ENCODE measurements around the gene SH3RF3. TPM values are rescaled to one million over a fixed set of nuclear protein-coding genes. Genes with fewer than 3 reads are reported as not detected.

Gene SH3RF3
- total and polyA plus RNA-seq, 10 of the 15 experiments (the other 5 are each of a cell fraction or from before 2014, with no cell fraction given) = 0.08 to 8.8 (median 2.3) TPM

GRCh38 chr2:109429567-109430328, 300.7 kb downstream of the SH3RF3 start:
- no peak overlapping the region for H2AFZ ChIP-seq (ENCODE audit: control insufficient read depth, low read depth, low read length)
- H3K4me2 ChIP-seq (ENCODE audit: control insufficient read depth, insufficient read depth) = no peak overlapping the region
- no peak overlapping the region for H3K27ac ChIP-seq (ENCODE audit: control insufficient read depth, insufficient read depth)
- DNase-seq (ENCODE audit: low read depth, low spot score) (no peak), ATAC-seq (no peak), FAIRE-seq (no peak)
- no peaks in the 10 kb centered on the region for H3K27me3 ChIP-seq (replicated peaks in 1 of 2; ENCODE audit: control insufficient read depth in 2 of 2, insufficient read depth in 2 of 2, low read length in 1 of 2)
- RAD21 ChIA-PET (ENCODE audit: unreplicated experiment) = no interaction called here
- WGBS (ENCODE audit: insufficient coverage, insufficient replicate concordance, low lambda C conversion rate, missing lambda C conversion rate) = 40% methylated on average over 18 of the region's 18 CpGs
- TF ChIP-seq FOXK2 (IDR thresholded peaks at IDR 0.05) = no peak
- CTCF ChIA-PET = no interaction called here
- H3K36me3 ChIP-seq (ENCODE audit: control insufficient read depth in 2 of 2, insufficient read depth in 2 of 2, low read length in 1 of 2) = no peaks in the 10 kb centered on the region
- H3K79me2 ChIP-seq (ENCODE audit: control insufficient read depth, insufficient read depth, low read length) = no peaks in the 10 kb centered on the region
- no peak overlapping the region for H3K9ac ChIP-seq (ENCODE audit: control insufficient read depth, insufficient read depth, low read length)
- no peaks in the 10 kb centered on the region for H3K4me1 ChIP-seq (ENCODE audit: control insufficient read depth, insufficient read depth, low read length)
- intact Hi-C loops (cut with micrococcal nuclease; ENCODE audit: unreplicated experiment) = no loop called here
- no peaks in the 10 kb centered on the region for H3K9me3 ChIP-seq (replicated peaks; ENCODE audit: control insufficient read depth, insufficient read depth, low read length)
- no peaks in the 10 kb centered on the region for H4K20me1 ChIP-seq (ENCODE audit: control insufficient read depth, insufficient read depth)
- SMC1A ChIA-PET (ENCODE audit: uncharacterized antibody, unreplicated experiment) = no interaction called here
- no peak overlapping the region for H3K4me3 ChIP-seq
- POLR2A ChIA-PET = no interaction called here
- BruUV-seq (replicated peaks) = no TSS peak
- in situ Hi-C loops (cut with MboI) = no loop called here

GRCh38 chr2:109430329-109430636, 301.3 kb downstream of the SH3RF3 start:
- Histone ChIP-seq H3K27ac (ENCODE audit: control insufficient read depth, insufficient read depth) (no peak overlapping the region), H3K4me3 (no peak overlapping the region), H3K4me1 (ENCODE audit: control insufficient read depth, insufficient read depth, low read length) (no peaks in the 10 kb centered on the region), H3K27me3 (replicated peaks in 1 of 2; ENCODE audit: control insufficient read depth in 2 of 2, insufficient read depth in 2 of 2, low read length in 1 of 2) (no peaks in the 10 kb centered on the region), H3K36me3 (ENCODE audit: control insufficient read depth in 2 of 2, insufficient read depth in 2 of 2, low read length in 1 of 2) (no peaks in the 10 kb centered on the region), H4K20me1 (ENCODE audit: control insufficient read depth, insufficient read depth) (no peaks in the 10 kb centered on the region), H3K4me2 (ENCODE audit: control insufficient read depth, insufficient read depth) (no peak overlapping the region), H3K79me2 (ENCODE audit: control insufficient read depth, insufficient read depth, low read length) (no peaks in the 10 kb centered on the region), H3K9me3 (replicated peaks; ENCODE audit: control insufficient read depth, insufficient read depth, low read length) (no peaks in the 10 kb centered on the region), H3K9ac (ENCODE audit: control insufficient read depth, insufficient read depth, low read length) (no peak overlapping the region), H2AFZ (ENCODE audit: control insufficient read depth, low read depth, low read length) (no peak overlapping the region)
- SMC1A ChIA-PET (ENCODE audit: uncharacterized antibody, unreplicated experiment) = no interaction called here
- WGBS (ENCODE audit: insufficient coverage, insufficient replicate concordance, low lambda C conversion rate, missing lambda C conversion rate) = 17% methylated on average over 5 of the region's 5 CpGs
- intact Hi-C loops (cut with micrococcal nuclease; ENCODE audit: unreplicated experiment) = no loop called here
- CTCF ChIA-PET = no interaction called here
- in situ Hi-C loops (cut with MboI) = no loop called here
- ATAC-seq (no peak), DNase-seq (ENCODE audit: low read depth, low spot score) (no peak), FAIRE-seq (no peak)
- BruUV-seq (replicated peaks) = no TSS peak
- POLR2A ChIA-PET = interaction anchor here (0.6 kb wide), 1 partner anchor 22 kb away, joined by 6 read pairs; no protein-coding TSS in a partner anchor
- RAD21 ChIA-PET (ENCODE audit: unreplicated experiment) = no interaction called here
- no peak for TF ChIP-seq ESRRA (IDR thresholded peaks at IDR 0.05; ENCODE audit: low read length)
- no peak for TF ChIP-seq ASH2L (IDR thresholded peaks at IDR 0.05; ENCODE audit: borderline replicate concordance, low read depth)
- no peak for TF ChIP-seq FOS (IDR thresholded peaks at IDR 0.05; ENCODE audit: borderline replicate concordance, extremely low read depth, insufficient read length)
- no peak for TF ChIP-seq ZNF687 (IDR thresholded peaks at IDR 0.05)
- TF ChIP-seq PBX3 (IDR thresholded peaks at IDR 0.05; ENCODE audit: insufficient replicate concordance, low read depth, low read length) = no peak

Measured in GM12878 (cell line).